GM10847 (cell line): ENCODE measurements around the gene CPNE4.

Experiments used
- POLR2A ChIP-seq: IDR thresholded peaks from 2 replicates; pipeline ENCODE4 v1.6.1; 2011; ENCODE audit not compliant: insufficient read length; ENCODE audit errors: extremely low read depth

CPNE4 gene

GRCh38 chr3:132034486-132035464, at the start of gene CPNE4:
Gene CPNE4, minus strand, starts transcription at chr3:132035014.
- no peak for TF ChIP-seq POLR2A

DNA sequence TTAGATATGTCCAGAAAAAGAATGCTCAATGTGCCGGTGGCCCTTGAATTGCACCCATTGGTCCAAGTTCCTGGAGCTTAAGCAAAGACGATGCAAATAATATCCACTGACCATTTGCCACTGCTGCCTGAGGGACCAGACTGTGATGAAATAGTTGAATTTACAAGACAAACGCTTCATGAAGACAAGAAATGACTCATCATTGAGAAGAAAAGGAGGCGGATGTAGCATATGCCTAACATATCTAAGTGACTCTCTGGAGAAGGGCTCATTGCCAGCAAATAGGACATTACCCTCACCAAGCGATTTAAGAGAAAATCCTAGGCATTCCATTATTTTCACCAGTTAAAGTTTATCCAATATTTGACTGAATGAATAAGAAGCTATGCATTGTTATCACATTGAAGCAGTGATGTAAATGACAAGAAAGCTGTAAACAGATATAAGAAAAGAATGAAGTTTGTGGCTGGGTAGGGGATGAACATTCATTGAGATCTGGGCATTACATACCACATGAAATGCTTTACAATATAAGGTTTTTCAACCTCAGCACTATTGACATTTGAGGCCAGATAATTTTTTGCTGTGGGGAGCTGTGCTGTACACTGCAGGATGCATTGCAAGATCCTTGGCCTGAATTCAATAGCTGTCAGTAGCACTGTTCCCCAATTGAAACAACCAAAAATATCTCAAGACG, 48.9 kb upstream of the CPNE4 start:
- TF ChIP-seq POLR2A = no peak

GRCh38 chr3:132083159-132083558, 48.3 kb upstream of the CPNE4 start:
- no peak for TF ChIP-seq POLR2A

GRCh38 chr3:132079147-132079546, 44.3 kb upstream of the CPNE4 start:
- no peak for TF ChIP-seq POLR2A

GRCh38 chr3:132073771-132074170, 39.0 kb upstream of the CPNE4 start:
- TF ChIP-seq POLR2A = no peak

DNA sequence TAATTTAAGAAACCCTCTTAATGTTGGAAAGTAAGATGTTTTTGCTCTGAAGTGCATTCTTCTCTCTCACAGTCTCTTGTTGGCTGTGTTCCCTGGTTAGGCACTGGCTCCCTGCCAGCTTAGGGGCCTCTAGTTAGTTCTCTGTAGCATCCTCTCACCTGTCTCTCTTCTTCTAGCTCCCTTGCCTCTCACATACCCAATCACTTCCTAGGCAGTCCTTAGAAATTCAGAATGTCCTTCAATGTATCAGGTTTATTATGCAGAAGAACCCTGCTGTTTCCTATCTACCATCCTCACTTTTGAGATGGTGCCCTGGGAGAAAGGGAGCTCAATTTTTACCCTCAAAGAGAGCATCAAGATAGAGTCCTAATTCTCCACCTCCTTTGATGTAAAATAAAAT, 36.2 kb upstream of the CPNE4 start:
- no peak for TF ChIP-seq POLR2A

- TF ChIP-seq POLR2A = no peak
These were observed 29.3 kb upstream of the CPNE4 start for GRCh38 chr3:132064114-132064513.

DNA sequence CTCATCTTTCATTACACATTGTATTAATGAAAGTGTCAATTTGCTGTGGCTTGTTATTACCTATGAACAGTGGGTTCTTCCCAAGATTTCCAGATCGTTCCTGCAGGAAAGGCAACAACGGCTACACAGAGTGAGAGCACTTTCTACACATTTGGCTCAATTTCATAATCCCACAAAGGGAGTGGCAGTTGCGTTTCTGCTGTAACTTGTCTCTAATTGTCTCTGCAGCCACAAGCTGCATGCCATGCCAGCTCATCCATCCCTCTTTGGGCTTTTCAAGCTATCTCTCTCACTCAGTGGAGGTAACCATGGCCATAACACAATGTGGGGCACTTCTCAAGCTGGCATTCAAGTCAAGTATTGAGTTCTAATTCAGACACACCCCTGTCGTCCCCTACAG, 27.7 kb upstream of the CPNE4 start:
- no peak for TF ChIP-seq POLR2A

- TF ChIP-seq POLR2A = no peak
These were observed 21.1 kb upstream of the CPNE4 start for GRCh38 chr3:132055872-132056271.

GRCh38 chr3:132047209-132047608, 12.4 kb upstream of the CPNE4 start:
- TF ChIP-seq POLR2A = no peak

DNA sequence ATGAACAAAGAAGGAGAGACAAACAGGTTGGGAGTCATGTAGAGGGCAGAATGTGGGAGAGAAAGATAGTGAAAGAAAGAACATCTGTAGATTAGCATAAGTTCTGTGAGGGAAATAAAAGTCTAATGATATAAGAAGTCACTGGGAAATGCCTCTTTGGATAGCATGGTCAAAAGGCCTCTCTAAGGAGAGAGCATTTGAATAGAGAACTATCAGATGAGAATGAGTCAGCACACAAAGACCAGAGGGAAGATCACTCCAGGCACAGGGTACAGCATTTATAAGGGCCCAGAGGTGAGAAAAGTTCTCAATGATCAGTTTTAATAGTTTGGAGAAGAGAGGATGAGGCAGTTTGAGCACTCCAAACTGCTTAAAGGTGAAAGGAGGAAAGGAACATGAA, 7.9 kb upstream of the CPNE4 start:
- TF ChIP-seq POLR2A = no peak

DNA sequence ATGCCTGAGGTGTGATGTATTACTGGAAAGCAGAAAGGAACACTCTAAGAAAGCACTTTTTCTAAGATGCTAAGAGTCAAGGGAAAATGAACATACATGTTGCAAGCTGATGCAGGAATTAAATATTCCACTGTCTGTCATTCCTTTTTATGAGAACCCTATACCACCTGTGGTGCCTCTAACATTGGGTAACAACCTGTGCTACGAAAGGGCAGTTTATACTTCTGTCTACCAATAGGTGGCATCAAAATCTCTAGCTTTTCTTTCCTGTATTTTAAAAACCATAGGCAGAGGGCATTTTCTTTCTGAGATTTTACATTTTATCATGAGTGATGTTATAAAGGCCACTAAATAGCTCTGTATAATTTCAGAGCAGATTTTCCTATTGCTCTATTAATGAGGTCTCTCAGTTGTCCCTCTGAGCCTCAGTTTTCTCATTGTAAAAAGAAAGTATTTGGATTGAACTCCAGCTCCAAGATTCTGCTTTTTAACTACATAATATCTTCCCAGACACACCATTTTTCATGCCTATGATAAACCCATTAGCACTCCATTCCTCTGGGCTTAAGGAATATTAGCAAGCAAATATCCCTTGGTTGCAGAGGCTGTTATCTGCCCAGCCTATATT, 3.5 kb upstream of the CPNE4 start:
- no peak for TF ChIP-seq POLR2A

GRCh38 chr3:132037581-132037980, 2.8 kb upstream of the CPNE4 start:
- TF ChIP-seq POLR2A = no peak

GRCh38 chr3:132037056-132037455, 2.2 kb upstream of the CPNE4 start:
- TF ChIP-seq POLR2A = no peak

- no peak for TF ChIP-seq POLR2A
These were observed 723 bp downstream of the CPNE4 start for GRCh38 chr3:132034097-132034485.

- no peak for TF ChIP-seq POLR2A
These were observed 1.3 kb downstream of the CPNE4 start for GRCh38 chr3:132033471-132033870.

GRCh38 chr3:132032959-132033358, 1.9 kb downstream of the CPNE4 start:
- no peak for TF ChIP-seq POLR2A
